HUDEP-2 (cell line): ENCODE measurements around the gene LARGE1.
A peak's percentile ranks its signal among the peaks of the same experiment; 100 is the strongest.

Experiments
- DNase-seq, 76 experiments: peaks; one replicate each; lab custom pipeline; 2025; ENCODE audit not compliant: unreplicated experiment in 76 of 76; lab: John Stamatoyannopoulos, UW

Gene LARGE1

GRCh38 chr22:33620085-33620484 lies 300.2 kb downstream of the LARGE1 start:
- DNase-seq = no peak

GRCh38 chr22:33606504-33606903 lies 313.8 kb downstream of the LARGE1 start:
- no peak for DNase-seq

DNA sequence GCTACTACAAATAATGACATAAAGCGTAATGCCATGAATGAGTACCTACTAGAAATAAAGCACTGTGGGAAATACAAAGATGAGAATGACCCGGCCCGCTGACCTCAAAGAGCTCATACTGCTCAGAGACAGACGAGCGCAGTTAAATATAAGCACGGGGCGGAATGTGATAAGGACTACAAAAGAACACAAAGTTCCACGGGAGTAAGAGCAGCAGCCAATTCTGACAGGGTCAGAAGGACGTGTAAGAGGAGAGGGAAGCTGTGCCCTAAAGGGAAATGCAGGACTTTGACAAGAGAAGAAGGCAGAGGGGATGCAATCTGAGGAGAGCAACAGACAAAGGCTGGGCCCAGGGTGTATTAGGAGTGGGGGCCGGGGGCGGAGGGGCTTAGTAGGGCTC lies 314.6 kb downstream of the LARGE1 start:
- DNase-seq = no peak

DNA sequence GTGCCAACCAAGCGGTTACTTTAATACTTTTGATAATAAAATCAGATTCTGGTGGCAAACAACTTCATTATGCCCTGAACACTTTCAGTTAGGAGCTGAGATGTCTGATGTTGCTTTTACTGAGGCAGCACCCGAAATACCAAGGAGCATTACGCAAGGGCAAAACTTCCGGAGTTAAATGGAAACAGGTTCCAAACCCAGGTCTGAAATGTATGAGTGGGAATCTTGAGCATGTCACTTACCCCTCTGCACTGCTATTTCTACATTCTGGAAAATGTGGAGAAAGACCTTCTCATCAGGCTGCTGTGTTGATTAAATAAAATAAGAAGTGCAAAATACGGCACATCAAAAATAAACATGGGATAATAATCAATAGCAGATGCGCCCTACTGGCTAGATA lies 315.1 kb downstream of the LARGE1 start:
- no peak for DNase-seq

DNA sequence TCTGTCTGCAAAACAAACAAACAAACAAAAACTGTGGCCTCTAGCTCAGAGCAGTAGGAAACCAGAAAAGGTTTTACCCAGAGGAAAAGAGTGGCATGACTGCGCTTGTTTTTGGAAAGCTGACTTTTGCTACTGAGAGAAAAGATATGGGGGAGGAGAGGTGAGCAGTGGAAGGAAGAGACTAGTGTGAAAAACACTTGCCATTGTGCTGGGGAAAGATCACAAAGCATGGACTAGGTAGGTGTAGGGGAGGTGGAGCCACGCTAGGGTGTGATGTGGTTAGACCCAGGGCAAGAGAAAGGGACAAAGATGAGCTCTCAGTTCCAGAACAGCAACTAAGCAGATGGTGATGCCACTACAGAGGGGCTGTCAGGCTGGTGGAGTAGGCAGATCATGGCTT lies 319.2 kb downstream of the LARGE1 start:
- no peak for DNase-seq

DNA sequence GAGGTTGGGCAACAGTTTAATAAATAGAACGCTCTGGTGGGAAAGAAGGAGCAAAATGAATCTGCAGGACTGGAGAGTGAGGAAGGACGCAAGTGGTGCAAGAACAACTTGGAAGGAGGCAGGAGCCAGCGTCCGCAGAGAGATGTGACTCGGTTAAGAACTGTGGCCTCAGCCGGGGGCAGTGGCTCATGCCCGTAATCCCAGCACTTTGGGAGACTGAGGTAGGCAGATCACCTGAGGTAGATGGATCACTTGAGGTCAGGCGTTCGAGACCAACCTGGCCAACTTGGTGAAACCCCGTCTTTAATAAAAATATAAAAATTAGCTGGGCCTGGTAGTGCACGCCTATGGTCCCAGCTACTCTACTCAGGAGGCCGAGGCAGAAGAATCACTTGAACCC lies 319.7 kb downstream of the LARGE1 start:
- DNase-seq = no peak

DNA sequence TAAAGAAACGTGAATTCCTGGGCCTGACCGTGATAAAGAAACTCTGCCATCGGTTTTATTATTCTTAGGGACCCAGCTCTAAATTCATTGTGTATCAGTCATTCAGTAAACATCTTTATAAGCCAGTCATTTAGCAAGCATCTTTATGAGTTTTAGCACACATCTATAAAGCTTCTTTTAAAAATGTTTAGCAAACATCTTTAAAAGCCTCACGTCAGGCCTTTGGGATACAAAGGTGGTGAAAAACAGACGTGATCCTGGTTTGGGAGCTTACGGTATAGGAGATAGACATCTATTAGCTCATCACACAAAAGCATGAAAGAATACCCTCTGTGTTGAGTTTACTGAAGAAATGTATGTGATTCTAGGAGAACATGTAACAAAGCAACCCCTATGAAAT lies 320.2 kb downstream of the LARGE1 start:
- DNase-seq = no peak

DNA sequence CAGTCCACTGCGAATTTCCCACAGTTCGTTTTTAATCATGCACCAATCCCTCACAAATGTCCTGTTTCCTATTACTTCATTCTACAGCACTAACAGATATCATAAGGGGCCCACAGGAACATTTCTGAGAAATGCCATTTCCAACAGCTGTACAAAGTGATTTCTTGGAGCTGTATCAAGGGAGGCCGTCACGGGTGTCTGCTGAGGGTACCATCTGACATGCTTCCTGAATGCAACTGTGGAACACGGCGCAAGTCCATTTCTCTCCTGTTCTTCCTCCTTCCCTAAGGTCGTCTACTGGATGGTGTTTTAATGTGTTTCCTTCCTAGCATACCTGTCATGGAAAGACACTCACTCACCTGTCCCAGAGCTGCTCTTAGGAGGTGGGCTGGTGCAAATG lies 320.7 kb downstream of the LARGE1 start:
- no peak for DNase-seq

- DNase-seq = no peak
These were observed 321.5 kb downstream of the LARGE1 start for GRCh38 chr22:33598821-33599220.

GRCh38 chr22:33597274-33597985 lies 322.8 kb downstream of the LARGE1 start:
- DNase-seq = no peak

DNA sequence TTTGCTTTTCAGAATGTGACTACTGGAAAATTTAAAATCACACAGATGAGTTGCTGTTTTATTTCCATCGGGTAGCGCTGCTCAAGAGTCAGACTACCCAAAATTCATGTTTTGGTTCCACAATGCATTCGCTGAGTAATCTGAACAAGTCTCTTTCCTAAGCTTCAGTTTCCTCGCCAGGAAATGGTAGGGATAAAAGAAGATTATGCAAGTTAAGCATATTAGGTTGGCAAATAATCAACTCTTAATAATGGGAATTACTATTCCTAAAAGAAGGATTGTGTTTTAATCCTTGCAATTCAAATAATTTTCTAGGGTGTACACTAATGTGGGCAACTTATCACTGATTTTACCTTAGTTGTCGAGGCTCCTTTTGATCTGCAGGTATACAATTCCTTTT lies 326.5 kb downstream of the LARGE1 start:
- no peak for DNase-seq

DNA sequence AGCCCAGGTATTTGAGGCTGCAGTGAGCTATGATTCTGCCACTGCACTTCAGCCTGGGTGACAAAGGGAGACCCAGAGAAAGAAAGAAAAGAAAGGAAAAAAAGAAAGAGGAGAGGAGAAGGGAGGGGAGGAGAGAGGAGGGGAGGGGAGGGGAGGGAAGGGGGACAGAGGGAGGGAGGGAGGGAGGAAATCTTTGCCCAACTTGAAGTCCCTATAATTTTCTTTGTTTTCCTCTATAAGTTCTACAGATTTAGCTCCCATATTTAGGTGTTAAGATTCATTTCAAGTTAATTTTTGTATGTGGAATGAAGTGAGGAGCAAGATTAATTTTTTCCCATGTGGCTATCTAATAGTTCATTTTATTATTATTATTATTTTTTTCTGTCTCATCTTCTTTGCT lies 328.3 kb downstream of the LARGE1 start:
- DNase-seq = no peak

DNA sequence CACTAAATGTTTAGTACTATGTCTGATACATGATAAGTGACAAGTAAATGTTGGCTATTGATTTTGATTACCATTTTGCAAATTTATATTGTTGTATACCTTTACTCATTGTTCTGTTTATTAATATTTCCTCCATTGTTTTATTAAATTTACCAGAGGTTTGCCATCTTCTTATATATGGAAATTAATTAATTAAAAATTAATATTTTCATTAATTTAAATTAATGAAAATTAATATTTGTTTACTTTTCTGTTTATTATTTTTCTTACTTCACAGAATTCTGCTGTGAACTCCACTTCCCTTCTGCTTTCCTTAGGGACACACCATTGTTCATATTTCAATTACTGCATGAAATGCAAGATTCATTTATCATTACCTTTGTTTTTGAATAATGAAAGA lies 331.0 kb downstream of the LARGE1 start:
- DNase-seq = no peak

DNA sequence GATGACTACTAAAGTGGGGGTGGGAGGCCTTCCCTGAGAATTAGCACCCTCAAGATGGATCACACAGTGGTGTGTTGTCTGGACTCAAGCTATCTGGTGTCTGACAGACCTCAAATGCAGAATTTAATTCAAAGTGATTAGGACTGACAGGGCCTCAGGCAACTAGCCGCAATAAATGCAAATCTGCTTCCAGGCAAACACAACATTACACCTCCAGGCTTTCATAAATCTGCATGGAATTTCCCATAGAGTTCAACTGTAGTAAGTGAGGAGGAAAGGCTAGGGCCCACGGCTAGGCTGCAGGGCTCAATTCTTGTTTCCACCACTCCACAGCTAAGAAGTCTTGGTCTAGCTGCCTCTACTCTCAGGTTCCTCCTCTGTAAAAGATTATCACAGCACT lies 331.4 kb downstream of the LARGE1 start:
- no peak for DNase-seq

DNA sequence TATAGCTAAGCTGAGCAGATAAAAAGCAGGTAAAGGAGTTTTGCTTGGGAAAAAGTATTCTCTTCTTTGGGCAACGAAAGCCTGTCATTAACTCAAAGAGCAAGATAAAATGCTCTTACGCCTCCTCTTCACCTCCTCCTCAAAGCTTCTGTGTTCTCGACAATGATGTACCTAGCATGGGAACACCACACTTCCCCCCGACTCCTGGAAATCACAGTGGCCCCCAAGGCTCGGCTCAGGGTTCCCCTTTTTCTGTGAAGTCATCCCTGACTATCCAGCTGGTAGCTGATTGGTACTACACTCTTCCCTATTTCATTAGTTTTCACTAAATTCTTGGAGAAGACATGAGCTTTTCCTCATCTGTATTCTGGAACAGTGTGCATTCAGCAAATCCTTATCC lies 336.1 kb downstream of the LARGE1 start:
- DNase-seq = no peak

DNA sequence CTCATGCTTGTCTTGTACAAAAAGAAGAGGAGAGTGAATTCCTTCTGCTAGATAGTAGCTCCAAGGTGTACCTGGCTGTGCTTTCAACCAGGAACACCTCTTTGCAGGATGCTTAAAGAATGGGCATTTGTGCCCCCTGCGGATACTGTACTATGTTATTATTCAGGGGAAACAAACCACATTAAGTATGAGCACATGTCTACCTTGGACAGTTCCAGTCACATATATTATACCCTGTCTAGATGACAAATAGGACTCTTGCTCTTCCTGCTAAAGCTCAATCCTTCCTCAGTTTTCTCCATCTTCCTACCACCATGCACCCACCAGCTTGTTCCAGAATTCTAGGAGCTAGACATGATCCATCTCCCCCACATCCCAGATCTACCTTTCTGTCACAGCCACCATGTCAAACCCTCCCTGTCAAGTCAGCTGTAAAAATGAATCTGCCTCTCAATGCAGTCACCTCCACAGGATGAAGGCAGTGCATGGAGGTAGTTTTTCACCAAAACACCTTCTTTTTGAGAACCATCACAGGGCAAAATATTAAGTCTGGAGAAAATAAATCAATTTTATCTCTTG lies 337.4 kb downstream of the LARGE1 start:
- DNase-seq = no peak

- no peak for DNase-seq
These were observed 340.0 kb downstream of the LARGE1 start for GRCh38 chr22:33580310-33580709.

DNA sequence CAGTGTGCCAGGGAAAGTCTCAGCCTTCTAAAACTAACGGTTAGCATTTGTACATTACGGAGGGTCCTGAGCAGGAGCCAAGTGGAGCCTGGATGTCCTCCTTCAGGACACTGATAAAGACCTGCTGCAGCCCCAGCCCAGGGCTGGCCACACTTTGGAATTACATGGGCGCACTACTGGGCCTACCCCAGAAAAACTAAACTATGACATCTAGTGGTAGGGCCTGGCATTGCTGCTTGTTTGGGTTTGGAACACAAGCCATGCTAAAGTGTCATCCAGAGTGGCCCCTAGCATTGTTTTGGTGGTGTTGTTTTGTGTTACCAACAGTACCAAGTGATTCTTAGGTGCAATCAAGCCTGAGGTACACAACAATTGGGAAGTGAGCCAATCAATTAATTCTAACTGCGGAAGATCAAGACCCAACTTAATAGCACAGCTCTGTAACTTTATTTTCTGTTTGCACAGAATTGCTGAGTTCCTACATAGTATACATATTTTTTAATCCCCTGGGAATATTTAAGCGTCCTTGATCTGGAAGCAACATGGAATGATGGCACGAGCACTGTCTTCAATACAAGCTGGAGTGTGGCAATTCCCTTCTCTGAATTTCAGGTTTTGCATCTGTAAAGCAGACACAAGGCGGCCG lies 340.7 kb downstream of the LARGE1 start:
- DNase-seq = peak in 47 of 76 experiments; percentile 1 to 64 (median 20)

- no peak for DNase-seq
These were observed 341.5 kb downstream of the LARGE1 start for GRCh38 chr22:33578752-33579151.

GRCh38 chr22:33577862-33578411 lies 342.3 kb downstream of the LARGE1 start:
- DNase-seq = no peak

- DNase-seq = no peak
These were observed 344.1 kb downstream of the LARGE1 start for GRCh38 chr22:33576205-33576604.

DNA sequence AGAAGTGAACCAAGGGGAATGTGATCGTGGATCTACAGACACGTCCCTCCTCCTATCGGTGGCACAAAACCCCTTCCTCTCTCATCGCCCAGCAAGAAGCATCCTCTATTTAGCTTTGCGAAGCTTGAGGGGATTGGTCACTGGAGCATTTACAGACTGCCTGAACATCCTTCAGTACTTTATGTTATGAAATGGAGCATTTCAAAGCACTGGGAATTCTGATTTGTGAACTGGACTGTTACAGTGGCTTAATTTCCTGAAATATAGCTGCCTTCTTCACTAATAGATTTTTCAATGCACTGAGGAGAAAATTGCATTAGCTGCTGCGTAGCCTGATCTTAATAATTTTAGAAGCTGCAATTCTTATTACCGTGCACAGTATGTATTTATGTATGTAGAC lies 344.5 kb downstream of the LARGE1 start:
- no peak for DNase-seq
